Cortex of kidney (tissue), 1 donor: ENCODE data around the gene CIDEA.
"Not testable (repeated sequence)": the region's sequence is repeated elsewhere in the genome, so short reads cannot be mapped to it uniquely, and the experiment has no call there.

Source experiments
- DNase-seq: peaks from one replicate; lab custom pipeline; 2025; lab: John Stamatoyannopoulos, UW

CIDEA gene

DNA sequence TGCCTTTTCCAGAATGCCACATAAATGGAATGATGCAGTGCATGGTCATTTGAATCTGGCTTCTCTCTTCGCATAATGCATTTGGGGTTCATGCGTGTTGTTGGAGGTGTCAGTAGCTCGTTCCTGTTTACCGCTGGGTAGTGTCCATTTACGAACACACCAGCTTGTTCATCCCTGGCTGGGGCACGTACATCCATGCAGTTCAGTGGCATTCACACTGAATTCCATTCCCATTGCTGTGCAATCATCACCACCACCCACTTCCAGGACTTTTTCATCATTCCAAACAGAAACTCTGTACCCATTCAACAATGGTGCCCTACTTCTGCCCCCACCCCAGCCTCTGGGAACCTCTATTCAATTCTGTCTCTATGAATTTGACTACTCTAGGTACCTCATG is 14.7 kb upstream of the CIDEA start:
- DNase-seq = no peak

DNA sequence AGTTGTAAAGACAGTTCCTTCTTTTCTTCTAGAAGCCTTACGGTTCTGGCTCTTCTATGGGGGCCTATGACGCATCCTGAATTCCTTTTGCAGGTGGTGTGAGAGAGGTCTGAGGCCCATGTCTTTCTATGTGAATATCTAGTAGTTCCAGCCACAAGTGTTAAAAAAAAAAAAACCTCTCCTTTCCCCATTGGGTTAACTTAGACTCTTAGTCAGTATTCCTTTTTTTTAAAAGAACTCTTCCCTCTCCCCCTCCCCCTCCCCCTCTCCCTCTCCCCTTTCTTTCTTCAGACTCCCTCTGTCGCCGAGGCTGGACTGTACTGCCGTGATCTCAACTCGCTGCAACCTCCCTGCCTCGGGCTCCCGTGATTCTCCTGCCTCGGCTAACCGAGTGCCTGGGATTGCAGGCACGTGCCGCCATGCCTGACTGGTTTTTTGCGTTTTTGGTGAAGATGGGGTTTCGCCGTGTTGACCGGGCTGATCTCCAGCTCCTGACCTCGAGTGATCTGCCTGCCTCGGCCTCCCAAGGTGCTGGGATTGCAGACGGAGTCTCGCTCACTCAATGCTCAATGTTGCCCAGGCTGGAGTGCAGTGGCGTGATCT is 11.4 kb upstream of the CIDEA start:
- no peak for DNase-seq

DNA sequence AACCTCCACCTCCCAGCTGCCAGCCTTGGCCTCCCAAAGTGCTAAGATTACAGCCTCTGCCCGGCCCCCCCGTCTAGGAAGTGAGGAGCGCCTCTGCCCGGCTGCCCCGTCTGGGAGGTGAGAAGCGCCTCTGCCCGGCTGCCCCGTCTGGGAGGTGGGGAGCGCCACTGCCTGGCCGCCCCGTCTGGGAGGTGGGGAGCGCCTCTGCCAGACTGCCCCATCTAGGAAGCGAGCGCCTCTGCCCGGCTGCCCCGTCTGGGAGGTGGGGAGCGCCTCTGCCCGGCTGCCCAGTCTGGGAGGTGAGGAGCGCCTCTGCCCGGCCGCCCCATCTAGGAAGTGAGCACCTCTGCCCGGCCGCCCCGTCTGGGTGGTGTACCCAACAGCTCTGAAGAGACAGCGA is 10.9 kb upstream of the CIDEA start:
- DNase-seq = not testable (repeated sequence)

DNA sequence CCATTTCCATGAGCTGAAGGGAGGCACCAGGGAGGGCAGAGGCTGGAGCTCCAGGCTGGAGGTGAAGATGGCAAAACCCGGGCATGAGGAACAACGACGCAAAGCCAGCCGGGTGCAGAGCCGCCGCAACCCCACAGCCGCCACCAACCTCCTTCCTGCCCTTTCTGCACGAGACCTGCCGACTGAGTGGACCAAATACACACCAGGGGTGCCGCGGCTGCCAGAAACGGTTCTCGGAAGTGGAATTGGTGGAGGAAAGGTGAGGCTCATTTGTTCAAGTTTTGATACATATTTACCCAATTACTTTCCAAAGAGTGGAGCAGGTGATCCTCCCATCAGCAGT is 8.4 kb upstream of the CIDEA start:
- no peak for DNase-seq

DNA sequence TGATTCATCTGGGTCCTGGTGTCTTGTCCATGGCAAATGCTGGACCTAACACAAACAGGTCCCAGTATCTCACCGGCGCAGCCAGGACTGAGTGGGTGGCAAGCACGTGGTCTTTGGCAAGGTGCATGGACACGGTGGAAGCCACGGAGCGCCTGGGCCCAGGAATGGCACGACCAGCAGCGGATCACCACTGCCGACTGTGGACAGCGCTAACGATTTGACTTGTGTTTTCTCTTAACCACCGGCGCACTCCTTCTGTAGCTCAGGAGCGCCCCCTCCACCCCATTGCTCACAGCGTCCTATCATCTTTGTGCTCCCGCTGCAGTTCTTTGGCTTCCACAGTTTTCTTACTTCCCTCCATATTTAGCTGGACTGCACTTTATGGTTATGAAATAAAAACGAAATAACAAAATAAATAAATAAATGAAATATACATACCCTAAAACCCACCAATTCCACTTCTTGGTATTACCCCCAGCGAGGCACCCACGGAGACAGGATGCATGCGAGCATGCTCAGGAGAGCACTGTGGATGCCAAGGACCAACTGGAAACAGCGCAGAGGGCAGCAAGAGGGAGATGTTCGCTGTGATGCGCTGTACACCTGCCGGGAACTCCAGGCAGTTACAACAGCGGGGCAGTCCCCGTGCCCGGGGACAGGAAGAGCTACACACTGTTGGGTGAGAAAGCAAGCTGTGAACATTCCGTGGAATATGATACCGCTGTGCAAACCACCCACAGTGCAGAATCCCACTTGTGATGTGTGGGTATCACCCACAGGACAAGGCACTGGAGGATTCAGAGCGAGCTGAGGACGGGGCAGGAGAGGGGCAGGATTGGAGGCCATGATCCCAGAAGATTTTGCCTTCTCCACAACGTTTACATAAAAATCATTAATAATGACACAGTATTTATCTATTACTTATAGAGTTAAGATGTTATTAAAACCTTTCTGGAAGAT is 7.0 kb upstream of the CIDEA start:
- no peak for DNase-seq

DNA sequence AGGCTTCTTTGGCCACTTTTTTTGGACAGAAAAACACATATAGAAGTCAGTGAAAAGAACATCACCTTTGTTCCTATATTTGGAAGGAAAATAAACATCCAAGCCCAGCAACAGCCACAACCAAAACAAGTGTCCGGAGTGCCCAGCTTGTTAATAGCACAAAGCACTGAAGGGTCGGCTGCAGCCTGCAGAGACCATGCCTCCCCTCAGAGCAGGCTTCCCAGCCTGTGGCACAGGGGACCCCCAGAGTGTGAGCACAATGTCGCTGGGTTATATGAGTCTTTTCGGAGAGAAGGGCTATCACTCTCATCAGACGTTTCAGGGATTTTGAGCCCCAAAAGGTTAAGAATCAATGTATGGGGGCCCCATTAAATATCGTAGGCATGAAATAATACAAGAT is 6.2 kb upstream of the CIDEA start:
- no peak for DNase-seq

DNA sequence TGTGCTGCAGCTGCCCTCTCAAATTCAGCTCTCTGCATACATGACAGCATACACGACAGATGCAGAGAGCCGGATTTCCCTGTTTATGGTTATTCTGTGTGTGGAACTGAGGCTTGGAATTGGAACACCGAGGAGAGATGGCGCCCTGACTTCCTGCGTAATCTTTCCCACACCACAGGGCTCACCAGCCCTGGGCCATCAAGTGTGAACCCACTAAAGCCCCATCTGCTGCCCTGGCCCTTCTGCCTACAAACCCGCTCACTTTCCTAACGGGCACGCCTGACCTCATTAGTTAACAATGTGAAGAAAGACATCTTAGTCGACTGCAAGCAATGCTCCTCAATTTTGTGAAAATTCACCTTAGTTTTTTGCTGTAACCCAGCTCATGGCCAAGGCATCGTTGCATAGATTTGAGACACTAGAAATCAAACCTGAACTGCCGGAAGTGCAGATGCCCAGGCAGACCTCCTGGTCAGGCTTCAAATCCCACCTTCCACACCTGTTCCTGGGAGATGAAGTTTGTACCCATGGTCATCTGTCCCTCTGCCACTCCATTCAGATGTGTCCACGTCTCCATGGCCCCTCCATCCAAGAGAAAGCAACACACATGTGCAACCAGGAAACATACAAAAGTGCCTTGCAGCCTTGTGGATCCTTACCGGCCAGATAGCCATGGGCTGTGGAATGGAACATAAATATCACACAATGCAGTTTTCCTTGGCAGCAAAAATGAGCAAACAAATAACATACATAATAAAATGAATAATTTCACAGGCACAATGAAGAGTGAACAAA is 5.0 kb upstream of the CIDEA start:
- DNase-seq = no peak

DNA sequence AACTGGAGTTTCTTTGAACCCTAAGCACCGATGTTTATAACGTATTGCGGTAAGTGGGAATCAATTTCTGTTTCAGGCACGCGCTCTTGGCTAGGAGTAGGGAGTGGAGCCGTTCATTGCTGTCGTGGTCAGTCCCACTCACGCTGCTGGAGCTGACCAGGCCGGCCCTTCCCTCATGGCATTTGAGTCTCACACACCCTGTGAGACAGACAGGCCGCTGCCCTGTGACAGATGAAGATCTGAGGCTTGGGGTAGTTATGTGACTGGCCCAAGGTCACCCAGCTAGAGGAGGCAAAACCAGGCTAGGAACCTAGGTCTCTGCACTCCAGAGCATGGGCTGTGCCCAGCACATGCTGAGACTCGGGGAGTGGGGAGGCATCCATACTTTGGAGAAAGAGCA is 2.9 kb upstream of the CIDEA start:
- no peak for DNase-seq

DNA sequence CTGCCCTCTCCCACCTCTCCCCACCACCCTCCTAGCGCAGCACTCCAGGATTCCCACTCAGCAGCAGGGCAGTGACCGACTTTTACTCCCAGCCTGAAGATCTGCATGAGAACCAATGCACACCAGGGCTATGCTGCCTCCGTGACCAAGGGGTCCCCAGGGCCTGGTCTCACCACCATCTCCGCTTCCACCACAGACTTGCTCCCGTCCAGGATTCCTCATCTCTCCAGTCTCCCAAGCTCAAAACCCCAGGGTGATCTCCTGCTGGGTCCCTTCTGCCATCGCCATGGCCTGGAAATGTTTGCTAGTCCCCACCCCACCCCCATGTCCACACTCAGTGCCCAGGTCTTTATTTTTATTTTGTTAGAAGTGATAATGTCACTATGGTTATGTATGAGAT is 2.1 kb upstream of the CIDEA start:
- DNase-seq = no peak

DNA sequence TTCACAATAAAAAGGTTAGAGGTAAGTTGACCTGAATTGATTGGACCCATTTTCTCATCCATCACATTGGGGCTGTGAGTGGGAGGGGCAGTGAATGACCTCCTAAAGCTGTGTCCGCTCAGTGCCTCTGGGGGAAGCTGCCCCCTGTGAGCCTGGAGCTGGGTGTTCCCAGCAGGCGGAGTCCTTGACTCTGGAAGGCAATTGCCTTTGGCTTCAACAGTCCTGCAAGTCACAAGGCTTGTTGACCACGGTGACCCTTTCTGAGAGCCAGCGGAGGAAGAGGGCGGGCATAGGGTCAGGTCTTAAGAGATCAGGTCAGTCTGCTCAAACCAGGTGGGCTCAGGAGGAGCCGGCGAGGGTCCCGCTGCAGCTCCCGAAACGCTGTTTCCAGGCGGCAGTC is 1.1 kb upstream of the CIDEA start:
- DNase-seq = no peak

DNA sequence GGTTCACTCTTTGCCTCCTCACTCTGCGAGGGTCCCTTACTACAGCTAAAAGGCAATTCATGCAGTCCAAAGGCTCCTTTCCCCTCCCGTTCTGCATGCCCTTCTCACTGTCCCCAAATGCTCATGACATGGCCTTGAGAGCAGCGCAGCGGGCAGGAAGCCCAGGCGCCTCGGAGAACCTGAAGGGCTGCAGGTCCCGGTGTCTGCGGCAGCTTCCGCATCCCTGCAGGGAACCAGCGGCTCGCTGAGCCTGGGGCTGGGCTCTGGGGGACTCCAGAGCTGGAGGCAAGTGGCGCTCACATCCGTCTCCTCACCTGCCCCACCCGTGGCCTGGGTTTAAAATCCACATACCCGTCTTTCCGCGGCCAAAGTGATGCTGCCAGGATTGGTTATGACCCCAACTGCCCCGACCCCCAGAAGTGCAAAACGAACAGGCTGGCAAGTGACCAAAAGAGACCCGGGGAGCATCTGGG is 462 bp upstream of the CIDEA start:
- DNase-seq = no peak

DNA sequence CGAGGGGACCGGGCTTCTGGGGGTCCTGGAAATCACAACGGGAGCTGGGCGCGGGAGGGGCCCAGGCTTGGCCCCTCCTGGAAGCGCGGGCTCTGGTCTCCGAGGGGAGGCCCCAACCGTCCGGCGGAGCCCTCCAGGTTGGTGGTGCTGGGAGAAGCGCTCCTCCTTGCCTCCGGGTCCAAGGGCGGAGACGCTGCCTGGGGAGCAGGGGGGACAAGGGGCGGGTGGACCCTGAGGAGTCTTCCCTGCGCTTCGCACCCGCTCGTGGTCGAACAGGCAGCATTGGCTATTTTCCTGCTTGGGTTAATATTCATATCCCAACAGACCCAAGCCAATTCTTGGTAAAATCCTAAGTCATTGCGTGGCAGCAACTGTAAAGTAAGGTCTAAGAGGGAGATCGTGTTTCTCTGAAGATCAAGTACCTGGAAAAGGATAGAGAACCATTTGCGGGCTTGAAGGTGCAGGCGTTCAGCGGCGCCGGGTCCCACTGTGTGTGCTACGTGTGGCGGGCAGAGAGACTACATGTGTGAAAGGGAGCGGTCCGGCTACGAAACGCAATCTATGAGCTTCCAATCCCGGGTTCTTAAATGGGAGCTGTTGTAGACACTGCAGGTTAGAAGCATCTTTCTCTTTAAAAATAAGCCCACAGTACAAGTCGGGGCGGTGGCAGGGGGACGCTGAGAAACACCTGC is 805 bp downstream of the CIDEA start:
- no peak for DNase-seq

DNA sequence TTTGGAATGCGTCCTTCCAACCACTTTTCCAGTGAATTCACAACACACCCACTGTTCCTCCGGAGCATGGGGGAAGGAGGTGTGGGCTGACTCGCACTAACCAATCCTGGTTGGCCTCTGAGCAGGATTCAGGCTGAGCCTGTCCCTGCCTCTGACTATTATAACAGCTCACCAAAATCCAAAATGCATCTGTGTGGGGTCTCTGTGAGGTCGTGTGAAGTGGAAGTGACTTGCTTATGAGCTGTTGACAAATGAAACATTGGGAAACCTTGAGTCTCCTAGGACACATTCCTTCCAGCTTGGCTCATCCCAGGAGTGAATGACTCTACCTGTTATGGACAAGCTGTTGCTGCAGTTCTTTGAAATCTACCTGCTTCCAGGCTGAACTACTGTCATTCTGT is 1.5 kb downstream of the CIDEA start:
- no peak for DNase-seq

DNA sequence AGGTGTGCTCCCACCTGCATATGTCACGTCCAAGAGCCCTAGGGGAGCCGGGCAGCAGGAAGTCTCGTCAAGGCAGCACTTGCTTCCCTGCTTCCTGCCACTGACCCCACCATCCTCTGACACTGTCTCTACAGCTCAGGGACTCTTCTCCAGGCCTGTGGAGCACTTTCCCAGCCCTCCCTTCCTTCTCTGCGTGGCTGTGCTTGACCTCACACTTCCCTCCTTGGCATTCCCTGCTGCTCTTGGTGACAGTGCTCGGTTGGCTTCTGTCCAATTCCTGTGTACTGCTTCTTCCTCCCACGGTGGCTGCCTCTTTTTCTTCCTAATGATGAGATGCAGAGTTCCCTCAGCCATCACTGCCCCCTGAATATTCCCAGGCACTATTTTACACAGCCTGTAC is 2.8 kb downstream of the CIDEA start:
- DNase-seq = no peak

DNA sequence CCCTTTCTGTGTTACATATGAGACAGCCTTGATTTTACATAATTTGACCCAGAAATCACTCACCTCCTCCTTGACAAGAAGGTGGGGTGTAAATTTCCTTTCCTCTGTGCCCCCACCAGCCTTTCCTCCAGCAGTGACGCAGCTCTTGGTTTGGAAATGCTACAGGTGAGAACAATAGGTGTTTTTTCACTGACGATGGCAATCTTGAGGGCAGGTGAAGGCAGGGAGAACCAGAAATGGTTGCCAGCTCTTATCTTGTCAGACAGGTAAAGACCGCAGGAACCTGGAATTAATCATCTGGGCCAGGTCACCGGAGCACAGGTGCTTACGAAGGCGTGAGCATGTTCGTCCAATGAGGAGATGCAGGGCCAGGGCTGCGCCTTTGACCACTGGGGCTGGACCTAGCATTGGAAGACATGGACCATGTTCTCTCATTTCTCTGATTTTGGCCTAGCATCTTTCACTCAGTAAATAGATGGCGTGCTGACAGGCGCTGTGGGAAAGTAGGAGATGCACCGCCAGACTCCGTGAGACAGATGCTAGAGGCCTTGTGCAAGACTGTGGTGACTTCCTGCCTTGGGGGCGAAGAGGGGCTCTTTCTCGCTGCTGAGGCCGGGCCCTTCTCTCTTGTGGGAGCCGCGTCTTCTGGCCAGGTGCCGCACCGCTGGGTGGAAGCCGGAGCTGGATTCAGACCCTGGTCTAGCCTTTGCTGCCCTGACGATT is 4.0 kb downstream of the CIDEA start:
- no peak for DNase-seq

DNA sequence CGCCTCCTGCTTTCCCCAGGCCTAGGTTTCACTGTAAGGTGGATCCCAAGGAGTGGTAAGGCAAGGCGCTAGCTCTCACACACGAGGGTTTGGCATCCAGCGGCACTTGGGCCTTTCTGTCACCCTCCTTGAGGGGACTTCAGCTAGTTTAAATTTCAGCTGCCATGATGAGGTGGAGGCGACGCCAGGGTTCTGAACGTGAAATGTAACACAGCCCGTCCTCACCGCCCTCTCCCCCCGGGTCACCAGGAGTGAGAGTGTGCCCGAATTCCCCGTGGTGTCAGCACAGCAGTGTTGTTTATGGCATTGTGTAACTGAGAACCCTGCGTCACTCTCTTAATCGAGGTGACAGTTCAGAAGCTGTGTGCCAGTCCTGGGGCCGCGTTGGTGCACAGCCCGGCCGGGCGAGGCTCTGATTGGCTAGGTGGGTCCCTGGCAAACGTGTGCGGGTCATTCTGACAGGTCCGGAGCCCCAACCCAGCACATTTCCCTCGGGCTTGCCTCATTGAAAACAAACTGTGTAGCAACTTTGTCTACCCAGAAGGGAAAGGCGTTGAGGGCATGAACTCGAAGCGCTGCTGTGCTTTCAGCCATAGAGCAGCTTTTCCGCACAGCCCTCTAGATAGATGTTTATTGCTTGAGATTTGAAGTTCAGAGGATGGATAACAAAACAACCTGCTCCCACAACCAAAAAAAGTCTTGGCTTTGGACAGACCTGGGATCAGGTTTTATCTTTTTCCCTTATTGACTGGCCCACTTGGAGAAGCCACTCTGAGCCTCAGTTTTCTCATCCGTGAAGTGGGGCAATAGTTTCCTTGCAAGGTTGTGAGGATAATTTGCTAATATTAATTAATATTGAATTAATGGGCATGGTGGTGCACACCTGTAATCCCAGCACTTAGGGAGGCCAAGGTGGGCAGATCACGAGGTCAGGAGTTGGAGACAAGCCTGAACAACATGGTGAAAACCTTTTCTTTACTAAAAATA is 4.9 kb downstream of the CIDEA start:
- no peak for DNase-seq

DNA sequence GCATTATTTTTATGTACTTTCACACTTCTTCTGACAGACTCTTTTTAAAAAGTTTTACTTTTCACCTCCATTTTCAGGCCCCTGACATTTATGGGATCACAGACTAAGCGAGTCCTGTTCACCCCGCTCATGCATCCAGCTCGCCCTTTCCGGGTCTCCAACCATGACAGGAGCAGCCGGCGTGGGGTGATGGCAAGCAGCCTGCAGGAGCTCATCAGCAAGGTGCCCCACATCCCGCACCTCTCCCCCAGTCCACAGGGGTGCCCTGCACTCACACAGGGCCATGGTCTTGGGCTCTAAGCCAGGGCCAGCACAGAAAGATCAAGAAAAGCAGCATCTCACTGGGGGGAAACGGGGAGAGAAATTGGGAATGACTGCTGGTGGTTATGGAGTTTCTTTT is 8.6 kb downstream of the CIDEA start:
- no peak for DNase-seq

DNA sequence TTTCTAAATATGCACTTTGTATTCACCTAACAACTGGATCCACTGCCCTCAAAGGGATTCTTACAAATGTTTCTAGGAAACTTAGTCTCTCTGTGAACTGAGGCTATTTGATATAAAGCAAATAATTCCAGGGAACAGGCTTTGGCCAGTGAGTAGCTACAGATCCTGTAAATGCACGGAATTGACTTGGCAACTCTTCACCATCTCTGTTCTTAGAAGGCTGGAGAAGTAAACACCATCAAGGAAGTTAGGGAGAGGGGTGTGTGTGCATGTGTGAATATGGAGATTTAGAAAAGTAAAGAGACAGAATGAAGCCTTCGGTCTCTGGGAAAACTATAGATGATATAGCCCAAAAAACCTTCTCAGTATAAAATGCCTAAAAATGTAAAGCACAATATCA is 10.7 kb downstream of the CIDEA start:
- DNase-seq = no peak

DNA sequence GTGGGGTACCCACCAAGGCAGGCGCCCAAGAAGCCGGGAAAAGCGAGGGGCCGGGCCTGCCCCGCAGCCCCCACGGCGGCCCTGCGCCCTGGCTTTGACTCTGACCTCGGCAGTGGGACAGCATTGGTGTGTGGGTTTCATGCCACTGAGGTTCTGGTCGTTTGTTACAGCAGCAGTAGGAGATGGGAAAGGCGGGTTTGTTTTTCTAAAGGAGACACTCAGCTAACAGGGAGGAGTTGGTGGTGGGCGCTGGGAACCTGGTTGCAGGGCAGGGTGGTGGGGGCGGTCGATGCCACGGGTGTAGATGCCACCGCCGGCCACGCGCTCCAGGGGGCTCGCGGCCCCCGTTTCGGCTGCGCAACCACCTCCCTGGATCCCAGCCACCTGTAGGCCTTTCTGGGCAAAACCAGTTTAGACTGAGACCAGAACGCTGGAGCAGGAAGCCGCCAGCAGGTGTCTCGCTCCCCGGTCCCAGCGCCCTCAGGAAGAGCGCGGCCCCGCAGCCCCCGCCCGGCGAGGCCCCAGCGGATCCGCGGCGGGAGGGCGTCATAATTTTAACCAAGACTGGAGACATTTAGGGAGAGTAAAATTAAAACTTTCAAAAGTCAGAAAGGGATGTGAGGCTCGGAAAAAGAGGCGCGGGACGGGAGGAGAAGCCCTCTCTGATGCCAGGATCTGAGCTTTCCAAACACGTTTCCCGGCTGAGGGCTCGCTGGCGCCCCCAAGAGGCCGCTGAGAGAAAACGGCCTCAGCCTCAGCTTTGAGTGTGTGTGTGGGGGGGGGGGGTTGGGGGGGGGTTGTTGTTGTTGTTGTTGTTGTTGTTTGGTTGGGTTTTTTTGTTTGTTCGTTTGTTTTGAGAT is 17.4 kb downstream of the CIDEA start:
- DNase-seq = no peak
